AG08396 (cell line): ENCODE results near the gene SLC39A10.

Source experiments
- DNase-seq: peaks from one replicate; pipeline ENCODE4 v3.0.0; 2012; ENCODE audit warnings: low spot score, mixed read lengths

SLC39A10 gene

DNA sequence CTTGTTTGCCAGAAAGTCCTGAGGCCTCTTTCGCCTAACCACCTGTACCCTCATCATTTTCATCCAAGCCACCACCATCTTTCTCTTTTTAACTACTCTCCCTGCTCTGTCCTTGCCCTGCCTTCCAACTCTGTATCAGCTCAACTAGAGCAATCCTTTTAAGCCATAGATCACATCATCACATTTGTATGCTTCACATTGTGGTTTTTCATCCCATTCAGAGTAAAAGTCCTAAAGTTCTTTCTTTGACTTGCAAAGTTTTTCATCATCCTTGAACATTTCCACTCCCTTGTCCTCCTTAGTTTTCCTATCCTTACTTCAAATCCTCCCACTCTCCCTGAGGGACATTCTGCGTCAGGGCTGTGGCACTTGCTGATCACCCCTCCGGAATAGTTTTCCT is 73.9 kb downstream of the SLC39A10 start:
- DNase-seq: no peak

- no peak for DNase-seq
These were observed 75.5 kb downstream of the SLC39A10 start for GRCh38 chr2:195732574-195732973.

GRCh38 chr2:195733831-195734230 is 76.8 kb downstream of the SLC39A10 start:
- DNase-seq: no peak

DNA sequence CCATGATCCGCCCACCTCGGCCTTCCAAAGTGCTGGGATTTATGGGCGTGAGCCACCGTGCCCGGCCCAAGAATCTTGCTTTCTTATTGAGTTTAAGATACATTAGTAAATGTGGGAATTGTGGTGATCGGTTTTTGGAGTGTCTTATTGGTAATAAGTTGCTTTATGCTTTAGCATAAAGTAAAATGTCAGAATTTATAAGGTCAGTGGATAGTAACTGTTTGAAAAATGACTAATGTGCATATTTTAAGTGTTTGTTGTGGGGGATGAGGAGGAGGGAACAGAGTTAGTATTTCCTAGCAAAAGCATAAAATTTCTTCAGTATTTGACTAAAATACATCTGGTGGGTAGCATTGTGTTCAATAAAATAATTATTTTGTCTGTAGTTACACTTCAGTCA is 77.4 kb downstream of the SLC39A10 start:
- no peak for DNase-seq

GRCh38 chr2:195734931-195735330 is 77.9 kb downstream of the SLC39A10 start:
- DNase-seq: no peak

DNA sequence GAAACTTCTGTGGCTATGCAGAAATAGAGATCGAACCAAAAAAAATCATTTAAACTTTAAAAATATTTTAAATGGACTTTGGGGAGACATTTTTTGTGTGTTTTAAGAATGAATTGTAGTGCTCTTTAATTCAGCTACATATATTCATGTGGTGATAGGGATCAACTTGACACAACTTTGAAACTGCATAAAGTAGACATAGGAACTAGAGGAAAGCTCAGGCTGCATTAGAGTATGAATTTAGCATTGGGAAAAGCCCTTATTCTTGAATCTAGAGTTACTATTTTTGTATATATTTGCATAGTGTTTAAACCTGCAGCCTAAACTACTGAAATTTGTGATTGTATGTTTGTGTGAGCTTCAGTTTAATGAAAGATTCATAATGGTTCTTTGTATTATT is 78.3 kb downstream of the SLC39A10 start:
- DNase-seq: no peak

DNA sequence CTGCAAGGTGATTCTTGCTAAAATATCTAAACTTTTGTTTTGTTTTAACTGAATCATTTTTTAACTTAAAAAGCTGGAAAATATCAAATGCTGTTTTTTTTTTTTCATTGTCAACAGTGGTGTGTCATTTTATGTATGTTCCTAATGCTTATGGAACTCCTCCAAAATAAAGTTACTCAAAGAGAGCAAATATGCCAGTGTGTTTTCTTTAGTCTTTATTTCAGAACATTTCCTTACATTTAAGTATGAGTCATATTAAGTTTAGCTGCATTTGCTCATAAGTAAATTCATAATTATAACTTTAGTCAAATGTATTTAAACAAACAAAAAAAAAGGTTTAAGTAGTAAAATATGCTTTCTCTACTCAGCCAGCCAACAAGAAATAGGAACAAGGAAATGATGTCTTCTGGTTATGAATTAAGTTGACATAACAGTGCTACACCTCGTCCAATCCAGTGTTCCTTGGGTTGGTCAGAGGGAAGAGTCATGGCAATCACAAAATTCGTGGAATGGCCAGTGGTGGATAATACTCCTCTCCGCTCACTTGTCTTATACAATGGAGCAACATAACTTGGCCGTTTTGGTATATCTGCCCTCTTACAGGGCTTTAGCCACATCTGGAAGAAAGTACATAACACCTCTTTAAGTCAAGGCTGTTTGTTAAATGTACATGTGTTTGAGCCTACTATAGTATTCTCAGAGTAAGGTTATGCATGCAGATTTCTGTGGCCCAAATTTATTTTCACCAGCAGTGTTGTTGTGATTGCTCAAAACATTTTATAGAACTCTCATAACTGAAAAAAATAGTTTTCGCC is 80.7 kb downstream of the SLC39A10 start:
- DNase-seq: no peak

DNA sequence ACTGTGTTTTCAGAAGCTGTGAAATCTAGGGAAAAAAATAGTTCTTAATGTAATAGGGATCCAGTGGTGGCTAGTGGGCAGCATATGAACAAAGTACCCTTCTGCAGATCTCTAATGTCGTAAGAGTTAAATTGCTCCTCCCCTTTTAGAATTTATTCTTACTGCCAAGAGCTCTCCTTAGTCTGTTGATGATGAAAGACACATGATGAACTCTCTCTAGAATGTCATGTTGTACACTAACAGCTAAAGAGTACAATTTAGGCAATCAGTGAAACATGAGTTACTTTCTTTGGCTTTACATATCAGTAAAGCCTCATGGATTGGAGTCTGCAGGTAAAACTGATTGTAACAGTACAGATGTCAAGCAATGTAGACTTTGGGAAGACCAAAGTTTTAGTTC is 84.2 kb downstream of the SLC39A10 start:
- DNase-seq: no peak

DNA sequence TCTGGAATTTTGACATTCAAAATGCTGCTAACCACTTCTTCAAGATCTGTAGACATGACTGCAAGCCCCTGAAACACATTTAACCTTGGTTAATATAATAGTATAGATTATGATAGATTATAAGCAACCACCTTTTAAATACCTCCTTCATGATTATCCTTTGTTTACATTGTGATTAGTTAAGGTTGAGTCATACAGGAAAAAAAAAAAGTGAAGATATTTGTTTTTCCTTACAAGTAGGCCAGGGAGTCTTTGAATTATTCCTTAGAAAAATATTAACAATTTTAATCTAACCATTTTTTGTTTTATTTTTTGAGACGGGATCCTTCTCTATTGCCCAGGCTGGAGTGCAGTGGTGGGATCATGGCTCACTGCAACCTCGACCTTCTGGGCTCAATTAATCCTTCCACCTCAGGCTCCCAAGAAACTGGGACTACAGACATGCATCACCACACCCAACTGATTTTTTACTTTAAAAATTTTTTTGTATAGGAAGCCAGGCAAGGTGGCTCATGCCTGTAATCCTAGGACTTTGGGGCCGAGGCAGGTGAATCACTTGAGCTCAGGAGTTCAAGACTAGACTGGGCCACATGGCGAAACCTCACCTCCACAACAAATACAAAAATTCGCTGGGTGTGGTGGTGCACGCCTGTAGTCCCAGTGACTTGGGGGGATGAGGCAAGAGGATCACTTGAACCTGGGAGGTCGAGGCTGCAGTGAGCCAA is 99.4 kb downstream of the SLC39A10 start:
- no peak for DNase-seq

DNA sequence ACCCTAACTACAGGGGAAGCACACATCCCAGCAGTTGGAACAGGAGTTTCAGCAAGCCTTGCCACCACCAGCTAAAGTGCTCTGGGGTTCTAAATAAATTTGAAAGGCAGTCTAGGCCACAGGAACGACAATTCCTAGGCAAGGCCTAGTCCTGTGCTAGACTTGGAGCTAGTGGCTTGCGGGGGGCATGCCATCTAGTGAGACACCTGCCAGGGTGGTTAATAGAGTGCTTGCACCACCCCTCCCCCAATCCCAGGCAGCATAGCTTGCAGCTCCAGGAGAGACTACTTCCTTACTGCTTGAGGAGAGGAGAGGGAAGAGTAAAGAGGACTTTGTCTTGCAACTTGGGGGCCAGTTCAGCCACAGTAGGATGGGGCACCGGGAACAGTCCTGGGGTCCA is 101.8 kb downstream of the SLC39A10 start:
- no peak for DNase-seq

DNA sequence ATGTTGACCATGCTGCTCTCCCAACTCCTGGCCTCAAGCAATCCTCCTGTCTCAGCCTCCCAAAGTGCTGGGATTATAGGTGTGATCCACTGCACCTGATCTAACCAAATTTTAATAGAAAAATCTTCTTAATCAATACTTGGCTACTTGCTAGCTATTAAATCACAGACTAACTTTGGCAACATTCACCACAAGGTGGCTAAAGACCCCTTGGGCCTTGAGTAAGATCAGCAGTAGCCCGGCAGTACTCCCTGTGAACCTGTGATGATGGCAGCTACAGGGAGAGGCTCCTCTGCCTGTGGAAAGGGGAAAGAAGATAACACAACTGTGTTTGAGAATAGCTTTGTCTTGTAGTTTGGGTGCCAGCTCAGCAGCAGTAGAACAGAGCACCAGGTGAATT is 102.9 kb downstream of the SLC39A10 start:
- DNase-seq: no peak

DNA sequence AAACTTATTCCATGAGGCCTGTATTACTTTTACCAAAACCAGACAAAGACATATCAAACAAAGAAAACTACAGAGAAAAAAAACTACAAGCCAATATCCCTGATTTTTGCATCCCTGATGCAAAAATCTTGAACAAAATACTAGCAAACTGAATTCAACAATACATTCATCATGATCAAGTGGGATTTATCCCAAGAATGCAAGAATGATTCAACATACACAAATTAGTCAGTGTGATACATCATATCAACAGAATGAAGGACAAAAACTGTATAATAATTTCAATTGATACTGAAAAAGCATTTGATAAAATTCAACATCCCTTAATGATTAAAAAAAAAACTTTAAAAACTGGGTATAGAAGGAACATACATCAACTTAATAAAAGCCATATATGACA is 106.8 kb downstream of the SLC39A10 start:
- DNase-seq: no peak

DNA sequence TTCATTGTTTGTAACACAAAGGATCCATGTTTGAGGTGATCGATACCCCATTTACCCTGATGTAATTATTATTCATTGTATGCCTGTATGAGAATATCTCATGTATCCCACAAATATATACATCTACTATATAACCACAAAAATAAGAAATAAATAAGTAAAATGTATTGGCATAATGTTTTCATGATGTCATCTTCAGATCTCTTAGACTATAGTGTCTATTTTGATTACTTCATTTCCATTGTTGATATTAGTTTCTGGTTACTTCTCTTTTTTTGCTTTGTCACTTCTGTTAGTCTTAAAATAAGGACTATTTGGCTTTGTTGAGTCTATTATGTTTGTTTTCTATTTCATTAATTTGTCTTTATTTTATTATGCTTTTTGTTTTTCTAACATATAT is 109.7 kb downstream of the SLC39A10 start:
- DNase-seq: no peak

DNA sequence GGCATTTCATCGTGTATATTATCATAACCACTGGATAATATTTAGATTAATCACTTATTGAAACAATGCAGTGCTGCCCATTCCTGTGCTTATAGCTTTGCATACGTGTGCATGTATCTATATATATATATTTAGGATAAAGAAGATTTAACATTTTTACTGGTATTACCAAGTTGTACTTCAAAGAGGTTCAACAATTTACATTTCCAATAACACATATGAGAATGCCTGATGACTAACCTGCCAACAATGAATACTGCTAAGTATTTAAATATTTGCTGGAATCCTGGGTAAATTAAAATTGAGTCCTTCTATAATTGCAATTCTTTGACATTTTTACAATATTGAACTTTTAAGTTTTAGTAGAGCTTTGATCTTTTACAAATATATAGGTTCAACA is 111.4 kb downstream of the SLC39A10 start:
- DNase-seq: no peak

DNA sequence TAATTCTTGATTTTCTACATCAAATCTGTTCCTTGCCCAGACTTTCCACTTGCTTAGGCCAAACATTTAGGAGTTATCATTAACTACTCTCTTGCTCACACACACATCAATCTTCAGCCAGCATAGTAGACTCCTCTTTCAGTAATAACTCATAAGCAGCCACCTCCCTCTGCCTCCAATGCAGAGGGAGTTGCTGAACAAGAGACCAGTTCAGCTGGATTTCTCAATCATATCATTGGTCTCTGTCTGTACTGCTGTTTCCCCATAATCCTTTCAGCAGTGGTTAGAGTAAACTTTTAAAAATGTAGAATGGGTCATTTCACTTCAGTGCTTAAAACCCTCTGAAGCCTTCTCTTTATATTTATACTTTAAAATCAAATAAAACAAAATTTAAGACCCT is 112.9 kb downstream of the SLC39A10 start:
- DNase-seq: no peak

- no peak for DNase-seq
These were observed 122.5 kb downstream of the SLC39A10 start for GRCh38 chr2:195779491-195779890.

DNA sequence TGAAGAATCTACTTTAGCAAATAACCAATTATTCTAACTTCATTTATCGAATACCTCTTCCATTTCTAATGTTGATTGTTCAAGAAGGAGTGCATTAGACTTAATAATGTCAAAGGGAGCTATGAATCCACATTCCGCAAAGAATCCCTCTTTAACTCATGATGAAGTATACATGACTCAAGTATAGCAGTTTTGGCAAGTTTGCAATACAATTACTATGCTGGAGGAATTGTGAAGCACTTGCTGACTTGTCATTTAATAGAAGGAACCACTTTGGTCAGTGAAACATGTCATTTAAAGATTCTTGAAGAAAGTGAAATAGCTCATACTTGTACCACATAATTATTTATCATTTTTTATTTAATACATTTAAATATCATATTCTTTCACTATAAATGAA is 125.1 kb downstream of the SLC39A10 start:
- peak; percentile 9 for DNase-seq
